Measurements from ENCODE around the gene MTUS2. TPM values are rescaled to one million over a fixed set of nuclear protein-coding genes. Genes with fewer than 3 reads are reported as not detected.

MTUS2 gene
- total RNA-seq, 1 experiment from 2014 or later, result not detected

DNA sequence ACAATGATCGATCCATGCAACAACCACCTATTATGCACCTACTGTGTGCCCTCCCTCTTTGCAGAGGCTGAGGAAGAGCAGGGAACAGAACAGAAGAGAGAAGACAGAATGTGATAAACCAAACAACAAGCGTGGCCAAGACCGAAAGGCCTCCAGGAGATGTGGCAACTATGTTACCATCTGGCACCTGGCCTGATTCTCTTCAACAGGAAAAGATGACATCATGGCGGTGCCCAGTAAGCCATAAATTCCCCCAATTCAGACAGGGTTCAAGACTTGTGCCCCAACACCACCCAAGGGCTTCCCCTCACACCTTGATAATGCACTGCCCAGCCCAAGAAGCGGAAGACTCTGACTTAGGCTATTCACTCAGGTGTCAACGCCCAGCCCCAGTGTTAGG is 731.1 kb downstream of the MTUS2 start:
- no peak for DNase-seq
- Histone ChIP-seq H3K9me3 (no peaks in the 10 kb centered on the region), H3K36me3 (peaks cover 72% of the 10 kb centered on the region), H3K27me3 (no peaks in the 10 kb centered on the region), H3K4me3 (no peak overlapping the region)

Other genes with a start within 250 kb of the MTUS2 start
- 76.1 and 127 TPM in 2 replicates for gene POMP, start 161.2 kb upstream of the MTUS2 start, total RNA-seq (2014; rRNA removed; shearing (Covaris generic); ENCODE audit: low replicate concordance)
- gene SLC46A3, start 101.4 kb upstream of the MTUS2 start, total RNA-seq (2014; rRNA removed; shearing (Covaris generic); ENCODE audit: low replicate concordance), result 0.86 and 6.9 TPM in 2 replicates

Measured in MG63 (cell line).